ENCODE data around the gene ELOVL4.
A peak's percentile ranks its signal among the peaks of the same experiment; 100 is the strongest.

ELOVL4 gene

DNA sequence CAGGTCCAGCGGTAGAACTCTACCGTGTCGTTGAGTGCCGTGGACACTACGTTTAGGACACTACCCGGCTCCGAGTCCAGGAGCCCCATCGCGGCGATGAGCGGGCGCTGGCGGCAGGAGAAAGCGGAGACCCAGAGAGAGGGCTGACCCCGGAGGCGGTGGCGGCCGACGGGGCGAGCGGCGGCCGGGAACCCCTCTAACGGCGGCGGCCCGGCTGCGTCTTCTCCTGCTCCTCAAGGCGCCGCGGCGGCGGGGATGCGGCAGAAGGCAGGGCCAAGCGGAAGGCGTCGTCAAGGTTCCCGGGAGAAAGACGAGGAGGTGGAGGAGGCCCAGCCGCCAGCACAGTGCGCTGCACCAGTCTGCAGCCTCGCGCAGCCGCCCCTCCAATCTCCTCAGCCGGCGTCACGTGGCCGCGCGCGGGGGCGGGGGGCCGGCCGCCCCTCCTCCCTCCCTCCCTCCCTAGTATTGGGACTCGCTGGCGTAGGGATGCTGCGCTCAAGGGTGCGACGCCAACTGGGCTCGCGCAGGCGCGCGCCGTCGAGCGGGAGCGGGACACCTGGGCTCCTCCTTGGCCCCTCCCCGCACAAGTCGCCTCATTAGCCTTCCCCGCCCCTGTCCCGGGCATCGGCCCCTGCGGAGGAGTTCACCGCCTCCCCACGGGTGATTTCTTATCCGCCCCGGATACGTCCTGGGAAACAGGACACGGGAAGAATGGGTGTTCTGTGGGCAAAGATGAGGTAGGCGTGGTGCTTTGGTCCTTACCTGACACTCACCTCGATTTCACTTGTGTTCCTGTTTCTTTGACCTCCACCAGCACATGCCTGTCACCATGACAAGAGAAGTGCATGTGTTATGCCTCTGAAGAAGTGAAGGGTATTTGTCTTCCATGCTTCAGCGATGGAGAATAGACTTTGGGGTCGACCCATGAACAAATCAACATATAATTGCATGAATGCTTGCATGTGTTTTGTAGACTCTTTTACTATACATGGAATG is at the start of gene ELOVL4:
Gene ELOVL4 (minus strand): TSS at position 363 of the 996 bp plus-strand sequence. CDS start 274 bp downstream, at position 89.
- no peak for DNase-seq

- DNase-seq, result no peak
Observed at GRCh38 chr6:79993911-79994309, 46.6 kb upstream of the ELOVL4 start.

GRCh38 chr6:79993012-79993910 is 45.9 kb upstream of the ELOVL4 start:
- peak; percentile 52 to 53 for DNase-seq

DNA sequence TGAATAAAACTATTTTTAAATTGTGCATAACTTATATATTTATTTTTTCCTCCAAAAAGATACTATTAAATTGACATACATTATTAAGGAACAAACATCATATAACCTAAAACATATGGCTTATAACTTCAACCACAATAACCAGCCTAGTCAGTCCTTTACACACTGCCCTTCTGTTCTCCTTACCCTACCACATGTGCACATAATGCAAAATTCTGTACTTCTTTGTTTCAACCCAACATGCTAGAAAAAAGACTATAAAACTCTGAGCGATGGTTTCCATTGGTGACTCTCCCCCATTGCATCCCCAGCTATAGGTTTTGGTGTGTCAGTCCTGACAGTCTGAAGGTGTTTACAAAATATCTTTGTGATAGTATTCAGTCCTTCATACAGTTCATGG is 42.3 kb upstream of the ELOVL4 start:
- no peak for DNase-seq

- DNase-seq, result no peak
Observed at GRCh38 chr6:79985128-79985527, 37.8 kb upstream of the ELOVL4 start.

GRCh38 chr6:79984261-79984660 is 36.9 kb upstream of the ELOVL4 start:
- DNase-seq, result no peak

DNA sequence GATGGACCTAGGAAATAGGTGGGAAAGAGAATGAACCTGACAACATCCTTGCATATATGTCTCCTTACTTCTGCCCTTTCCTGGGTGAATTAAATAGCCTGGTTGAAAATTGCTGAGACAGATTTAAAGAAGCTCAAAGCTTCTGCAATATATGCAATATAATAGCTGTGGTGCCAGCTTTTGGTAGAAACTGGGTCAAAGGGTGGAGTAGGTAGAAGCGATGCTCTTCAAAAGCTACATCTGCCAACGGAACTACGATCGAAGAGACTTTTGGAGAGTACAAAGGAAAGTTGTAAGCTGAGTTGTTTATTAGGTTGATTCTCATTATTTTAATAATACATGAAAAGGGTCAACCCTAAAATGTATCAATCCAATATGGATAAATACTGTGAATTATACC is 34.3 kb upstream of the ELOVL4 start:
- DNase-seq, result no peak

DNA sequence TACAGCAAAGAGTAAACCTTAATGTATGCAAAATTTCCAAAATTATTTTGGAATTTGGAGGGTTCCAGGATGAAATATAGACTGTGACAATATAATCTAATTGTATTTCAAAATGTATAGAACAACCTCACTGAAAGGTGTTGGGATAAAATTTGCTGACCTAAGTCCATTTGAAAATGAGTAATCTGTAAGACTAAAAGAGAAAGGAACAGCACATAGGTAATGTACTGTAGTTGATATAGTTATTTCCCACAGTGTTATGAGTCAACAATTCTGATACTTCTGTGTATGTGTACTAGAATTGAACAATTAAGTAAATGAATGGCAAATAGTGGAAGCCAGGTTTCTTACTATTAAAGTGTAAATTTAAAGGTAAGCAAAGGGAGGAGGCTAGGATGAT is 23.8 kb upstream of the ELOVL4 start:
- no peak for DNase-seq

GRCh38 chr6:79969784-79970183 is 22.4 kb upstream of the ELOVL4 start:
- DNase-seq, result no peak

GRCh38 chr6:79967178-79967577 is 19.8 kb upstream of the ELOVL4 start:
- DNase-seq, result no peak

- DNase-seq, result no peak
Observed at GRCh38 chr6:79964607-79965081, 17.3 kb upstream of the ELOVL4 start.

DNA sequence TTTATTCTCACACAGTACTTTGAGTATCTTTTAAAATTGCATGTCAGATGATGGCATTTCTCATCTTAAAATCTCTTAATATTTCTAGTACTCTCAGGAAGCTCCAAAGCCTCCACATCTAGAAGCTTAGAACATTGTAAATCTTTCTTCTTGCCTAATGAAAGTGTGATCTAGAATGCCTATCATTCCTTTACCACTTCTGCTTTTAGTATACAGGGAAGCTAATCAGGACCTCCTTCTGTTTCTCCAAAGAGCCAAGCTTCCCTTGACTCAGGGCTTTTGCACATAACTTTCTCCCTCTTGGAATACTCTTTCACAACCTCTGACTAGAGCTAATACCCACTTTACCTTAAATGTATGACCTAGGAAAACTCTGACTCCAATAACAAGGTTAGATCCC is 7.5 kb upstream of the ELOVL4 start:
- DNase-seq, result peak; percentile 8 to 16

- peak; percentile 83 to 86 for DNase-seq
Observed at GRCh38 chr6:79949233-79949632, 1.9 kb upstream of the ELOVL4 start.

GRCh38 chr6:79946272-79947190 is 822 bp downstream of the ELOVL4 start:
- peak in 1 of 2 experiments; percentile 6 for DNase-seq

- DNase-seq, result no peak
Observed at GRCh38 chr6:79943133-79943532, 4.2 kb downstream of the ELOVL4 start.

DNA sequence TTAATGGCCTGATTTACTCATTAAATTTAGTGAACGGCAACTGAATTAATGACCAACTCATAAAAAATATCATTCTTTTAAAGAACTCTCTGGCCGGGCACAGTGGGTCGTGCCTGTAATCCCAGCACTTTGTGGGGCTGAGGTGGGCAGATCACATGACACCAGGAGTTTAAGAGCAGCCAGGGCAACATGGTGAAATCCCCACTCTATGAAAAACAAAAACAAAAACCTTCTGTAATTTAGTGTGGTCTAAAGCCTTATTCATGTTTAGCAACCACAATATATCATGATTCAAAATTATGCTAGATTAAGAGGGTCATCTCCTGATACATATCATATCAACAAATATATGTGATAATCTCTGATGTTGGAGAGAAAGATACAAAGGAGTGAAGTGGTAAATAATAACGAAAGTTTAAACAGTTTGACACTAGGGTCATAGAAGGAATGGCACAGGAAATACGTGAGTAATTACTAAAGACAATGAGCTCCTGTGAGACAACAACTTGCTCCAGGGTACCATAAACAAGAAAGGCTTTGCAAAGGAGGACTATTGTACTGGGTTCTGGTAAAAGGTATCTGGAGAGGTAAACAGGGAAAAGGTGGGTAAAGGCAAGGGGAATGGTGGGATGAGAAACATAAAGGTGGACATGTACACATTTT is 5.7 kb downstream of the ELOVL4 start:
- no peak for DNase-seq

DNA sequence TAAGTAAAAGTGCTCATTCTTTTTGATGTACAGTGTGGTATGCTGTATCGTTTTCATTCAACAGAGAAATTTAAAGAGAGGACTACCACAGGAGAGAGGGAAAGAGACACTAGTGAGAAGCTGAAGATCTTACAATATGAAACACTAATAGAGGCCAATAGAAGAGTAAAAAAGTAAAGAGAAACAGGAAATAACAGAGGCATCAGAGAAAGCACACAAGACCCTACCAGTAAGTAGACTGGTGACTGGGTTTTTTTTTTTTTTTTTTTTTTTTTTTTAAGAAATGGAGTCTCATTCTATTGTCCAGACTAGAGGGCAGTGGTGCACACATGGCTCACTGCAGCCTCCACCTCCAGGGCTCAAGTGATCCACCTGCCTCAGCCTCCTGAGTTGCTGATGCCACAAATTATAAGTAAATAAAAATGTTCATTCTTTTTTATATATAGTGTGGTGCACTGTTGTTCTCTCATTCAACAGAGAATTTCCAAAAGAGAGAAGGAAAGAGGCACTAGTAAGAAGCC is 18.8 kb downstream of the ELOVL4 start:
- no peak for DNase-seq

- no peak for DNase-seq
Observed at GRCh38 chr6:79927758-79928157, 19.6 kb downstream of the ELOVL4 start.

GRCh38 chr6:79923270-79923669 is 24.1 kb downstream of the ELOVL4 start:
- DNase-seq, result no peak

- no peak for DNase-seq
Observed at GRCh38 chr6:79922018-79922417, 25.3 kb downstream of the ELOVL4 start.

DNA sequence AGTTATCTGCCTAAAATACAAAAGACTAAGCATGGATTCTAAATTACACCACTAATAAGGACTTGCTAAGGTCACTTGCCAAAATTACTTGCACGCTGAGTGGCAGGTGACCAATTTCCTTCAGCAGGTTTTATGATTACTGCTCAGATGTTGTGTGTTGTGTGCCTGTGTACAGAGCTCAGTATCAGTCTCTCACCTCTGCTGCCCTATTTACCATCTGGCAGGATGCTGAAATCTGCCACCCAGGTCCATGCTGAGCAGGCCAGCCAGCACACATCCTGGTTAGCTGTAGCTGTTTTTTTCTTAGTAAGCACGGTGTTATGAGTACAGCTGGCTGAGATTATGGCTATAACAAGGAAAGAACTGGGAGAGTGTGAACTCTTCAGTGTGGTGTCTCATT is 34.0 kb downstream of the ELOVL4 start:
- no peak for DNase-seq

All from AML-193 (cell line).